SHP77 (cell line): ENCODE data around the gene DRGX.

ENCODE experiments used
- DNase-seq, 2 experiments: peaks; one replicate each; lab custom pipeline; 2025; lab: John Stamatoyannopoulos, UW

Gene DRGX

DNA sequence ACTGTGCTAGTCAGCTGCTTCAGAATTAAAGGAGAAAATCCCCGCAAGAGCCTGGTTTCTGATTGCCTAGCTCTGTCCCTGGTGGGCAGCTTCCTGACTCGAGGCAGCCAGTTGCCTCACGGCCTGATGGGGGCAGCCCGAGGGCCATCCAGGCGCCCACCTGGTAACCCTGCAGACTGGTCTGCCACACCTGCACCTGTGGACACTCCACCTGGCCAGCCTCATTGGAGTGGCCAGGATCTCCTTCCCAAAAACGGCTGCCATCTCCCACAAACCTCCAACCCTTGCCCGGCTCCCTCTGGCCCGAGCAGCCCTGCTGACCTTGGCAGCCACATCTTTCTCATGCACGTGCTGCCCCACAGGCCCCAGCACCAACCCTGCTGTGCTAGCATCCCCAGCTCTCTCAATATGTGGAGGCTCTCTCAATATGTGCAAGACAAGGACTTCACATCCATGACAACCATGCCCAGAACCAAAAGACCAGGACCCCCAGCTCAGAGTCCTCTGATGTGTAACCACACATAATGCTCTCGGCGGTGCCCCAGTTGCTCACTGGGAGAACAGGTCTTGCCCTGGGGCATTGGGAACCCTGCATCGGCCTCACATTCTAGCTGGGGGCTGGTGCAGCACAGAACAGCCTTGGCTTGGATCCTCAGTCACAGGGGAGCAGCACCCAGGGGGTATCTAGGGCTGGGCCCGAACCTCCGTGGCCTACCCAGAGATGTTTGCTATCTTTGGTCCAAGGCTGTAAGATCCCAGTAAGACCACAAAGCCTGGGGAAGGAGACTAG is 14.6 kb downstream of the DRGX start:
- no peak for DNase-seq

DNA sequence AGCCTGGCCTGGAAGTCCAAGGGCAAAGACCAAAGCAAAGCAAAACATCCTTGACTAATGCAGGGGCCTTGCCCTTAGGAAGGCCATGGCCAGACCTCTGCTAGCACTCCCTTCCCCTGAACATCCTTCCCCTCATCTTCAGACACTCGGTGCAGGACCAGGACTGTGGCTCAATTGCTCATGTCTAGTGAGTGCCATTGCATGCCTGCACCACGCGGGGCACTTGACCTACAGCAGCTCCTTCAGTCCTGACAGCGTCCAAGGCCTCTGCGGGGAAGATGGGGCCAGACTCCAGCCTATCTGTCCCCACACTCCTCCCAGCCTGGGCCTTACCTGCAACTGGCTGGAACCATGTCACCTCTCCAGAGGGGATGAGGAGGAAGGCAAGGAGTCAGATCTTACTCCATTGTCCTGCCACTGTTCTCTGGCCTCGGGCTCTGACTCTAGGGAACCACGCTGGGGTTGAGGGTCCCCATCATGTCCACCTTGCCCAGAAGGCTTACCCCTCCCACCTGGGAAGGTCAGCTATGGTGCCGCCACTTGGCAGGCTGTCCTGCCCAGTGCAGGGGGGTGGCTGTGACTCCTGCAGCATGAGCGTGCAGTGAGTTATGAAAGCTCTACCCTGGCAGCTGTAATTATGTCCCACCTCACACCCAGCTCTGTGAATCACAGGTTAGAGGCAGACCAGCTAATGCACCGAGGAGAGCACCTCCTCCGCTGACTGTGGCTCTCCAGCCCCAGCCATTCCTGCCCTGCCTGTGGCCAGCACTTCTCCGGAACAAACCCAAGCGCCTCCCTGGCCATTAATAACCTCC is 16.1 kb downstream of the DRGX start:
- peak in 1 of 2 experiments; percentile 3 for DNase-seq

DNA sequence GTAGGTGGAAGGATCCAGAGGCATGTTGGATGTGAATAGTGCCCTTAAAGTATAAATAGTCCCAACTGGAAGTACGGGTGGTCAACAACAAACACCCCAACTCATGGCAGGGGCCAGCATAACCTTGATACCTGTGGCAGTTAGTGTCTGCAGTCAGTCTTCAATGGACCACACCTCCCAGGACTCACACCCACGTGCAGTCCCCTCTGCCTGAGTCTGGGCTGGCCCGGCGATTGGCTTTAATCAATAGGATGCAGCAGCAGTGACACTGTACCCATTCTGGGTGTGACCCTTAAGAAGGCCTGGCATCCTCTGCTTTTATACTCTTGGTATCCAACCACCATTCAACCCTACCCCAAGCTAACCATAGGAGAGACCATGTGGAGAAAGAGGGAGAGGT is 18.6 kb downstream of the DRGX start:
- no peak for DNase-seq

DNA sequence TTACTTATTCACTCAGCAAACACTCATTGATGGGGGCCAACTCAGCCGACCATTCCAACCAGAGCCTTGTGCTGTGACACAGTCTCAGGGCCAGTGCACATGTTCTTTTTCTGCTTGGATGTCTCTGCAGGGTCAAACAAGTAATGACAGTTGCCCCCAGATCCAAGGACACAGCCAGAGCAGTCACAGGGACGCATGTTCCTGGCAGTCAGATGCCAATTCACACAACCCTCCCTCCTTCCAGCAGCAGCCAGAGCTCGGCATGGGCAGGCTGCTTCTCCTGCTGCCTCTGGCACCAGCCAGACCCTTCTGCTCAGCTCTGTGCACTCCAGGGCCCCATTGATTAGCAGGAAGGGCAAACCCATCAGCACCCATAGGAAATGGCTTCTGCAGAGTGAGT is 20.3 kb downstream of the DRGX start:
- no peak for DNase-seq

DNA sequence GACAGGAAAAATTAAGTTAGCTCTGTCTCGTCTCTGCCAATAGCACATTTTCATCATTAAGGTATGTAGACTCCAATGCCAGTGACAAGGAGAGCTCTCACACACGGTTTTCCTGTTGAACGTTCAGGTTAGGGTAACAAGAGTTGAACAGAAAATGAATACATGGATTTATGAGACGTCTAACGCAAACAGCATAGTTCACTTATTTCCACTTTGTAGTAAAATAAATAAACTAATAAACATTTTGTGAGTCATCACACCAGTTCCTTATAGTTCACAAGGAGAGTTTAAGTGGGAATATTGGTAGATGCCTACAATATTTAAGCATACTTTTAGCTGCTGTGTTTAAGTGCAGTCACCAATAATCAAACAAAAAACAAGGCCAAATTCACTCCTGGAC is 21.1 kb downstream of the DRGX start:
- DNase-seq: no peak

DNA sequence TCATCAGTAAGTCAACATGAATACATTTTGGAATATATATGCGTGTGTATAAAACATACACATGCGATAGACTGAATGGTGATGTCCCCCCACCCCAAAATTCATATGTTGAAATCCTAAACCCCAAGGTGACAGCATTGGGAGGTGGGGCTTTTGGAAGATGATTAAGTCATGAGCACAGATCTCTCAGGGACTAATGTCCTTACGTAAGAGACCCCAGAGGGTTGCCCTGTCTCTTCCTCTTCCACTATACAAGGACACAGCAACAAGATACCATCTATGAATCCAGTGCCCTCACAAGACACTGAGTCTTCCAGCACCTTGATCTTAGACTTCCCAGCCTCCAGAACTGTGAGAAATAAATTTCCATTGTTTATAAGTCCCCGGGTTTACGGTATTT is 22.5 kb downstream of the DRGX start:
- DNase-seq: no peak

DNA sequence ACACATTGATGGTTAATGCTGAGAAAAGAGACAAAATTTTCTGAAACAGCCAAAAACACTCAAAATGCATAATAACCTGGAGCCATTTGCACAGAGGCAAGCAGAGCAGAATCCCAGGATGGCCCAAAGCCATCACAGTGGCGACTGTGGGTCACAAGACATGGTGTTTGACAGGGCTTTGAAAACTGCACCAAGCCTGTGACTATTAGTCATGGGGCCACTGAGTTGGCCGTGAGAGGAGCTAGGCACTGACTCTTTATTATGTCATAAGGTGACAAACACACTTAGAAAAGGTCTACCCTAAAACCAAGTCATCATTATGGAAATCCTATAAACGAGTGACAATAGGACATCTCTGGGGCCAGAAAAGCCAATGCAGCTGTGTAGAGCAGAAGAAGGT is 23.9 kb downstream of the DRGX start:
- DNase-seq: no peak

DNA sequence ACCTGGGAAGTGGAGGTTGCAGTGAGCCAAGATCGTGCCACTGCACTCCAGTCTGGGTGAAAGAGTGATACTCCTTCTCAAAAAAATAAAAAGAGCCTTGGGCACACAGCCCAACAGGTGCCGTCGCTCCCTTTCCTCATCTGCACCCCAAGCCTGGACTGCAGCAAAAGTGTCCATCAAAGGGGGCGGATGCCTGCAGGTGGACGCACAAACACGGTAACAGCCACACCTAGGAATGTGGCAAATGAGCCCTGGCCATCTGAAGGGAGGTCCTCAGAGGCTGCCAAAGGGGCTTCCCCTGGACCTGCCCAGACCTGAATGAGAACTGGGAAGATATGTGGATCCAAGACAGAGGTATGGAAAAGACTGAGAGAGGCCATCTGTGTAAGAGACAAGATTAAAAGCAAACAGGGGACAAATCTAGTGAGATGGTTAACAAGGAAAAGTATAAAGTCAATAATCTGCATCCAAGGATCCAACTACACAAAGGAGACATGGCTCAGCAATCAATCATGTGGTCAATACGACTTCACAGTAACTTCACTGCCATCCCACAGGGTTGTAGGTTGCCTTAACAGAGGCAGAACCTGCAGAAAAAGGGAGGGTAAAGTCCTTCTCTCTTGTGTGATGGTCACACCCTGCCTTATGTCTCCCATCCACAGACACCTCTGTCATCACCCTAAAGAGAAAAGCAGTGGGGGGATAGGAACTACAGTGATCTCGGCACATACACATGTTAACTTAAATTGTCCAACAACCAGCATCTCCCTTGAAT is 25.4 kb downstream of the DRGX start:
- no peak for DNase-seq

DNA sequence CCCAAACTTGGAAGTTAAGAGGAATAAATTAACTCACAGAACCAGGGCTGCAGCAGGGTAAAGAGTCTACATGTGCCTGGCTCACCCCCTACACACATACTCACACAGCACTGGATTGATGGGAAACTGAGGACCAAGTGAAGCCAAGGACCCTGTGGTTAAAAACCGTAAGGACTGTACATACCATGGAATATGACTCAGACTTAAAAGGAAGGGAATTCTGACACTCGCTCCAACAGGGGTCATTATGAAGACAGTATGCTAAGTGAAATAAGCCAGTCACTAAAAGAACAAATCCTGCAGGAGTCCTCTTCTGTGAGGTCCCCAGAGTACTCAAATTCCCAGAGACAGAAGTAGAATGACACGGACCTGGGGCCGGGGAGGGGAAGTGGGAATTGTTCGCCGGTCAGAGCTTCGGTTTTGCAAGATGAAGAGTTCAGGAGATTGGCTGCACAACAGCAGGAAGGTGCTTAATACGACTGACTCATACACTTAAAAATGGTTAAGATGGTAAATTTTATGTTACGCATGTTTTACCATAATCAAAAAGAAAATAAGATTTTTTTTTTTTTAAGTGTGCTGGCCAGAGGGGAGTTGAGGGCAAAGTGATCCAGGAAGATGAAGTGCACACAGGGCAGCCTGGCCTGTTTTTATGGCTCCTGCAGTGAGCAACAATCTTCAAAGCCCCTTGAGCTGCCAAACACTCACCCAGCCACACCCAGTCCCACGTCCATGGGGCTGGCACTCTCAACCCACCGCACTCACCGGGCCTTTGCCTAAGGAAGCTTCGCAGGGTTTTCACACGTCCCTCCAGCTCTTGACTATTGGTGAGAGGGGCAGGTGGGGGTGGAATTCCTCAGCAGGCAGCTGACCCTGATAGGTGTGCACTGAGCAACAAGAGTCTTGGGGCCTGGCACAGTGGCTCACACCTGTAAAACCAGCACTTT is 26.4 kb downstream of the DRGX start:
- no peak for DNase-seq

DNA sequence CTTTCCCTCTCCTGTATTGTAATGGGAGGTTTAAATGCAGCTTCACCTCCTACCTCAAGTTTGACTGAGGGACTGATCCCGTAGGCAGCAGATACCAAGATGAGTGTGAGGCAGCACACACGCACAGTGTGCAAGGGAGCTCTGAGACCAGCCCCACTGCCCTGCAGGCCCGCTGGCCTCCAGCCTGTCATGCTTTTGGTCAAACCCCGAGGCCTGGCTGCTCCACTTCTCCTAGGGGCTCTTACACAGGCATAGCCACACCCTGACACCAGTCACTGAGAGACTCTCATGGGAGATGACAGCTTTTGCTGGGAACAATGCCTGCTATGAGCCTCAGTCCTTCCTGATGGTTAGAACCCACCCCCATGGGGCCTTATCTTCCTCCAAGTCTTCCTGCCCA is 27.6 kb downstream of the DRGX start:
- DNase-seq: no peak

DNA sequence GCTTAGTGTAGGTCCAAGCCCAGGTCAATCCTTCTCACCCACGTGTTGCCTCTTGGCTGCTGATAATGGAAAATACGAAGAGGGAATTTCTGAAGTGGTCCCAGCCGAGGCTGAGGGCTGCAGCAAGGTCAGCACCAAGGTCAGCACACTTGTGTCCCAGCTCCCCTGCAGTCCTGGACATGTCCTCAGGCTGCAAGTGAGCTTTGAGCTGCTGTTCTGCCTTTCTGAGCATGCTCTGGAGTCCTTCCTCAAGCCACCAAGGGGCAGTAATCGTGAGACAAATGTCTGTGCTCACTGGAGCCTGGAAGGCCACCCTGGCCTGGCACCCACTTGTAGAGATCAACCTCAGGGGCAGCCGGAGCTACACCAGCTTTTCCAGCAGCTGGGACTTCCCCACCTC is 28.3 kb downstream of the DRGX start:
- no peak for DNase-seq

DNA sequence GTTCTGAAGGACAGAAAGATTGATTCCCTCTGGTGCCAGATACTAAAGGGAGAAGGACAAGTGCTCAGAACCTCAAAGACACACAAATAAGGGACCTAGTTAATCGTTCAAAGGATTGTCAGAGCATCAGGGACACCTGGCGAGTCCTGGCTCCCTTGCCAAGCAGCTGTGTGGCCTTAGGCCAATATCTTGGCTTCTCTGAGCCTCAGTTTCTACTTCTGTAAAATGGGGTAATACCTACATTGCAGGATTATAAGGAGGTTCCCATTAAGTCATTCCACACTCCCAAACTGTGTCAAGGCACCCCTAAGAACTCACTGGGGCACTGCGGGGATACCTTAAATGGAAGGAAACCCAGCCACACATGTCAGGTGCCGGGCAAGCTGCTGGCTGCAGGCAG is 29.4 kb downstream of the DRGX start:
- DNase-seq: no peak

DNA sequence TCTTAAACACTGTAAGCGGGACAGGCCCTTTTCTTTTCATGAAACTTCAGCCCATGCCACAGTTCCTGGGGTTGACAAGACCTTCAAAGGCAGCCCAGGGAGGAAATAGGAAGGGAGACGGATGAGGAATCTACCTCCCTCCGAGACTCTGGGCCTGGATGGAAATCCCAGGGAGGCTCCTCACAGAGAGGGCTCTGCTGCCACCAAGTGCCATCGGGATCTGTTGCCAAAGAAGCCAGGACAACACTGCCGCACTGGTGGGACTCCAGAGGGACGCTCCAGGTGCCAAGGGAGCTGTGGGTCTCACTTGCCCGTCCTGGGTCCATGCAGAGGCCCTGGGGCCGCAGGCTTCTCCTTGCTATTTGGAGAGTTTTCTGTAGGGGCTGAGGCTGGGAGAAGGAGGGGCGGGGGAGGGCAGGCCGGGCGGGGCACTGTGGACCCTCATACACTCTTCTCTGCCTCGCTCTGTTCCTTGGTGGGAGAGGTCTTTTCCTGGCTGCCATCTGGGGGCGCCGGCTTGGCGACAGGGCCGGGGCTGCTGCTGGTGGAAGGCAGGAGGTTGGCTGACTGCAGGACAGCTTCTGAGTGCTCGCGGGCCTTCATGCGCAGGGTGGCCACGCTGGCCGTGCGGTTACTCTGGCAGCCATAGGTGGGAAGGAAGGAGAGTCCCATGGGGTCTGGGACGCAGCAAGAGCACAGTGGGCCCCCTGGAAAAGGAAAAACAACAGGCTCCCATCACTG is 30.0 kb downstream of the DRGX start:
- no peak for DNase-seq

DNA sequence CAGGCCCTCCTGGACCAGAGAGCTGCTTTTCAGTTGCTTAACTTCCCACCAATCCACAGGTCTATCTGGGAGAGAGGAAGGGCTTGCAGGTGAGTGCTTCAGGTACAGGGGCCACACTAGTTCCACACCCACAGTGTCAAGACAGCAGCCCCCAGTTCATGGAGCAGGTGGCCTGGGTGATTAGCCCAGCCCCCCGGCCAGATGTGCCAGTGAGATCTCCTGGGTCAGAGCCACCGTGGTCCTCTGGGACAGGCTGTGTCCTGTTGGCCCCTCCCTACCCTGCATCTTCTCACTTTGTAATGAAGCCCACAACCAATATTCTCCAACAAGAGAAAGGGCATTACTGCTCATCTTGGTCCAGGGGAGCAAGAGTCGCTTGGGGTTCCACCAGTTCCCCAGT is 30.6 kb downstream of the DRGX start:
- no peak for DNase-seq

DNA sequence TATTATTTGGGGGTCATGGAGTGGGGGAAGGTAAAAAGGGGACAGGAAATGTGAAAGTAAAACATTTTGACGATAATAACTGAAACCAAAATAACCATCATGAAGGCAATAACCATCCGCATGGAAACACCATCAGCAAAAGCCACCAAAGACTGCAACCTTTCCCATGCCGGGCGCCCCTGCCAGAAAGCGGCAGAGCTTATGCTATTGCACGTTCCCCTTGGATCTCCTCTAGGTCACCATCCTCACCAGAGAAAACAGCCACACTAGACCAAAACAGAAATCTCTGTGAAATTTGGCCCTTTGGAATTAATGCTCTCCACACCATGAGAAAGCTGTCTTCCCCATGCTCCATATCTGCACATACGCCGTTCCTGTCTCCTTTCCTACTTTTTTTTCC is 31.1 kb downstream of the DRGX start:
- DNase-seq: no peak

DNA sequence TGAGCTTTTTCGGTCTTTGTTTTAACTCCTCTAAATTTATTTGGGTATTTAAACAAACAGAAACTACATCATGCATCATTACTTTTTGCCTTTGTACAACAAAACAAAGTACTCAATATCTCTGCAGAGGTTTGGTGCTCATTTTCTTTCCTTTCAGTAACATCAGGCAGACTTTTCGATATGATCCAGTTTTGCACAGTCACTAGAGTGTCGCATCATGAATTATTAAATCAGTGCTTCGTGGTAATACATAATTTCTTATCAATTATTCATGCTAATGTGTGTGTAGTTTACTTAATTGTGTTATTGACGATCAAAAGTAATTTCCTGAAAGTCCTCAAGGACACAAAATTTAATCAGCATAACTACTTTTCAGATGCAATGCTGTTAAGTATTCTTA is 31.8 kb downstream of the DRGX start:
- DNase-seq: no peak

DNA sequence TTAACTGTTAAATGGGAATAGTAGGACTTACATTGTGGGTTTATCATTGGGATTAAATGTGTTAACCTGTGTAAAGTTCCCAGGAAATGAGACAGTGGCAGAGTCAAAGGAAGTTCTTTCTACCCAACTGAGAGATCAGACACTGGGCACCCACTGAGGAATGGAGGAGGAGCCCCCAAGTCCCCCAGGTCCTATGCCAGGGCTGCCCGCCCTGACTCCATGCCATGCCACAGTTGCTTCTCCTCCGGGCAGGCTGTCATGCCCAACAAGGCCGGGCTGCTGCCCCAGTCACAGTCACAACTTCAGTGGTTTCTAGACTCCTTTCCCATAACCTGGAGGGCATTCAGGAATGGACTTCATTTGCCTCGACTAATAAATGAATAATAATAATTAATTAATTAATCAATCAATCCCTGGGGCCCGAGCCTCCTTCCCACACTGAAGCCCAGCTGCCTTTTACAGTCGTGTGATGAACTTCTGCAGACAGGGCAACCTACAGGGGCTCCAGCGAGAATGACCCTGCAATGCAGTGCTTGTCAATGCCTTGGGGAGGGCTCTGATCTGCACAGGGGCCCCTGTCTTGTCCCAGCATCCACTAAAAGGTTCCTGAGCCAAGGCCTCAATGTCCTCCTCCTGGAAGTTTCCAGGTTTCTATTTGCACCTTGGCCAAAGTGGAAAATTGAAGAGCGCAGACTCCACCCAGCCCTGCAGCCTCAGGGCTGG is 32.4 kb downstream of the DRGX start:
- DNase-seq: no peak

DNA sequence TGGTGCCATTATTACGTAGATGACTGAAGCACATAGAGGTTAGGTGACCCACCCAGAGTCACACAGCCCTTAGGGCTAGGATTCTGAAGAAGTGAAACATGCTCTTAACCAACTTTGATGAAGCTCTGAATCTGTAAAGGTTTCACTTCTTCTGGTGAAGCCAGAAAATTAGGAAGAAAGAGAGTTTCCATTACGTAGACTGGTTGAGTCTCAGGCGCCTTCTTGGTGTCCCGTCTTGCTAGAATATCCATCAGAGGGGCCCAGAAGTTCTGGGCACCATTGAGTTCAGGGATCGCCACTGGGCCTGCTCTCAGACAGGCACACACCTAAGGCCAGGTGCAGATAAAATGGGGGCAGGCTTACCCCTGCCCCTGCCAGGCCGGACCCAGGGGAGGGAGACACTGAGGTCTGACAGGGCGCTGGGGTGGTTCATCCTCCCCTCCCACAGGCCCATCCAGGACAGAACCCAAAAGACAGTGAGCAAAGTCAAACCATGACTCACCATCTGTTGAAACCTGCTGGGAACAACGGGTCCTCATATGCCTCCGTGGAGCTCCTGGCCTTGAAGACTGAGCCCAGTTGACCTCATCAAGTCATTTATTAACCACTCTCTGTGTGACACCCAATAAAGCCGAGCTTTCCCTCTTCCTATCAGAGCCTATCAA is 33.2 kb downstream of the DRGX start:
- DNase-seq: no peak

DNA sequence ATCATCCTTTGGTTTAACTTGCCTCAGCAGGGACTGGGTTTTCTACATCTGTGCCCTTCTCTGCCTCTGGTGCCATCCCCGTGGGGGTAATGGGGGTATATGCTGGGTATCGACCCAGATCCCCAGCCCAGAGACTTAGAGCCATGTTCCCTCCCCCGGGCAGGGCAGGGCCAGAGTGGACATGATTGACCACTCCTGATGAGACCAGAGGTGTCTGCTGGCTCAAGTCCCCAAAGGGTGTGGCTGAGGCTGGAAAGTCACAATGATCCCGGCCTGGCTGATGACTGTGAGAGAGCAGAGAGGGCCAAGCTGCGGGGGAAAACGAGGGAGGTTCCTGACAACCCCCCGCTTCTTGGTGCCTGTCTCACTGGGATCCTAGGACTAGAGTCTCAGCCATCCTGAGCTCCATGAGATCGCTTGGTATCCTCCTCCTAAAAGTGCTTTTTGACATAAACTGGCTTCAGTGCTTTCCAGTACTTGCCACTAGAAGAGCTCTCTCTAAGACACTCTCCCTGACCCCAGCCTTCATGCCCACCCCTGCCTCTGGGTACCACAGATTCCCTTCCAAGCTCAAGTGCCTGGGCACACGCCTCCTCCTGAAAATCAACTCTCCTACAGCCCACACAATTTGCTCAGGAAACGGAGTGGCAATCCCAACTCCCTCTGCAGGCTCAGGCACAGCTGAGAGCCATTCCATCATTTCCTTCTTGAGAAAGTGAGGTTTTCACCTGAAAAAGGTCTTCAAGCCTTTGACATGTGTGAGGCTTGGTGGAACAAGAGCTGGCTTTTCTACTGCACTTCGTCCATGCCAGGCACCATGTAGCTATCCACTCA is 33.9 kb downstream of the DRGX start:
- DNase-seq: no peak
